D721Med (cell line): ENCODE data around the gene RRAS2.
"Not testable (repeated sequence)": the region's sequence is repeated elsewhere in the genome, so short reads cannot be mapped to it uniquely, and the experiment has no call there.

Experiments
- DNase-seq: peaks from one replicate; pipeline ENCODE4 v3.0.0; 2011; ENCODE audit warnings: low spot score; ENCODE audit not compliant: insufficient read length
- FAIRE-seq: peaks from 2 replicates; lab custom pipeline; 2011; peaks lifted over from hg19 to GRCh38; lab: Jason Lieb, UNC
- TF ChIP-seq, protein P1 (sequence below): IDR thresholded peaks from 2 replicates; pipeline ENCODE4 v1.5.1; 2012; ENCODE audit warnings: mild to moderate bottlenecking, control low read depth; ENCODE audit not compliant: insufficient read depth; ENCODE audit errors: missing control alignments

RRAS2 gene

DNA sequence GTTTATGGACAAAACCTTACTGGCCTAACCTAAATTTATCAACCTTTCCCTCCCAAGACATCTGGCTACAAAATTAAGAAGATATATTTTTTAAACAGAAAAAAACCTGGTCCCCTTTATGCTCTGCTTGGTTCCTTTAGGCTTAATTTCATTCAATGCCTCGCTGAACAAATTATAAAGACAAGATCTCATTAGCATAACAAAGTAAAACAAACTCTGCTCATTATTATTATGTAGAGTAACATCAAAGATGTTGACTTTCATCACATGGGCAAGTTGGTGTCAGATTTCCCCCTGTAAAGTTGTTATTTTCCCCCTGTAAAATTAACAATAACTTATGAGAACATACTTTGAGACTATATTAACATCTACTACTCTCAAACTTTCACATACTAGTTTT is 11.0 kb downstream of the RRAS2 start:
- TF ChIP-seq, protein P1, sequence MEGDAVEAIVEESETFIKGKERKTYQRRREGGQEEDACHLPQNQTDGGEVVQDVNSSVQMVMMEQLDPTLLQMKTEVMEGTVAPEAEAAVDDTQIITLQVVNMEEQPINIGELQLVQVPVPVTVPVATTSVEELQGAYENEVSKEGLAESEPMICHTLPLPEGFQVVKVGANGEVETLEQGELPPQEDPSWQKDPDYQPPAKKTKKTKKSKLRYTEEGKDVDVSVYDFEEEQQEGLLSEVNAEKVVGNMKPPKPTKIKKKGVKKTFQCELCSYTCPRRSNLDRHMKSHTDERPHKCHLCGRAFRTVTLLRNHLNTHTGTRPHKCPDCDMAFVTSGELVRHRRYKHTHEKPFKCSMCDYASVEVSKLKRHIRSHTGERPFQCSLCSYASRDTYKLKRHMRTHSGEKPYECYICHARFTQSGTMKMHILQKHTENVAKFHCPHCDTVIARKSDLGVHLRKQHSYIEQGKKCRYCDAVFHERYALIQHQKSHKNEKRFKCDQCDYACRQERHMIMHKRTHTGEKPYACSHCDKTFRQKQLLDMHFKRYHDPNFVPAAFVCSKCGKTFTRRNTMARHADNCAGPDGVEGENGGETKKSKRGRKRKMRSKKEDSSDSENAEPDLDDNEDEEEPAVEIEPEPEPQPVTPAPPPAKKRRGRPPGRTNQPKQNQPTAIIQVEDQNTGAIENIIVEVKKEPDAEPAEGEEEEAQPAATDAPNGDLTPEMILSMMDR = no peak
- no peak for DNase-seq
- FAIRE-seq = no peak

DNA sequence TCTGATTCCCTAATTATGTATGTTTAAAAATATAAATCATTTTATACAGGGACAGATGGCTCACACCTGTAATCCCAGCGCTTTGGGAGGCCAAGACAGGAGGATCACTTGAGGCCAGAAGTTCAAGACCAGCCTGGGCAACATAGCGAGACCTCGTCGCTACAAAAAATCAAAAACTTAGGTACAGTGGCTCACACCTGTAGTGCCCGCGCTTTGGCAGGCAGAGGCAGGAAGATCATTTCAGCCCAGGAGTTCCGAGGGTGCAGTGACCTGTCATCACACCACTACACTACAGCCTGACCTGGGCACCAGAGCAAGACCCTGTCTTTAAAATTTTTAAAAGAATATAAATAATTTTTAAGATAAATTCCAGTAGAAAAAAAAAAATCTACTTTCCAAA is 11.5 kb downstream of the RRAS2 start:
- DNase-seq (no peak), FAIRE-seq (no peak)
- TF ChIP-seq, protein P1 = no peak

DNA sequence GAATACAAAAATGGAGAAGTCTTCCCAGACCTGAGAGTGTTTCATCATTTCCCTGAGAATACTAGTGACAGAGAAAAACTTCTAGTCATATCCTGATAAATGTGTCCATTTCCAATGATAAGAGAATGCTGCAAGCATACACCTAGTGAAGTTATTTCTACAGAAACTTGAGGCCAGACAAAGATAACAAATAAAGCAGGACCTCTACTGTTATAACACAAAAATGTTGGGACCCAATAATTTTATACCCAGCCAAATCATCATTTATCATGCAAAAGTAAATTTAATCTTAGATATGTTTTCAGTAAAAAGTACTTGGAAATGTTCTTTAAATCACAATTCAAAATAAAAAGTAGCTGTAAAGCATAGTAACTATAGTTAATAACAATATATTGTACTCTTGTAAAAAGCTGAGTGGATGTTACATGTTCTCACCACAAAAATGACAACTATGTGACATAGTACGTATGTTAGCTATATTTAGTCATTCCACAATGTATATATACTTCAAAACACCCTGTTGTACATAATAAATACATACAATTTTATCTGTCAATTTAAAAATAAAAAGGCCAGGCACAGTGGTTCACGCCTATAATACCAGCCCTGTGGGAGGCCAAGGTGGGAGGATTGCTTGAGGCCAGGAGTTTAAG is 12.6 kb downstream of the RRAS2 start:
- no peak for DNase-seq
- TF ChIP-seq, protein P1 = no peak
- FAIRE-seq = no peak

- DNase-seq (no peak), FAIRE-seq (no peak)
- TF ChIP-seq, protein P1 = no peak
These were observed 13.3 kb downstream of the RRAS2 start for GRCh38 chr11:14345668-14346067.

- DNase-seq, FAIRE-seq: not testable (repeated sequence)
These were observed 14.0 kb downstream of the RRAS2 start for GRCh38 chr11:14345016-14345415.

DNA sequence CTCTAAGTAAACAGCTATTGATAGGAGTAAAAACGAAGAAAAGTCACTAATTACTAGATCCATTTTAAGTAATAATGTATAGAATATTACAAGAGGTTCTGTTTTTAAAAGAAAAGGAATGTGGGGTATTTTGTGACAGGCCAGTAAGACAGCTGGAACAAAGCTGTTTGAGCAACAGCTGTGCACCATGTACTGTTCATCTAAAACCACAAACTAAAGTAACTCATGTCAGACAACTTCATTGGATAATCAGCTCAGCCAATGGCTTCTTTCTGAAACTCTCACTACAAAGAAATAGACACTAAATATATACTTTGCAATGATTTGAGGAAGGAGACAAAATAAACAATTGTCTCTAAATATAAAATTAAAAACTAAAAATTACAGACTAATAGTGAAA is 16.1 kb downstream of the RRAS2 start:
- FAIRE-seq = no peak
- TF ChIP-seq, protein P1 = no peak
- DNase-seq = no peak

- no peak for DNase-seq
- TF ChIP-seq, protein P1 = no peak
- no peak for FAIRE-seq
These were observed 17.0 kb downstream of the RRAS2 start for GRCh38 chr11:14341968-14342367.

- FAIRE-seq = no peak
- TF ChIP-seq, protein P1 = no peak
- DNase-seq = no peak
These were observed 18.3 kb downstream of the RRAS2 start for GRCh38 chr11:14340721-14341120.
